GM10847 (cell line): Measurements from ENCODE around the gene ZBTB21.

Experiments used
- POLR2A ChIP-seq: IDR thresholded peaks from 2 replicates; pipeline ENCODE4 v1.6.1; 2011; ENCODE audit not compliant: insufficient read length; ENCODE audit errors: extremely low read depth

Gene ZBTB21

DNA sequence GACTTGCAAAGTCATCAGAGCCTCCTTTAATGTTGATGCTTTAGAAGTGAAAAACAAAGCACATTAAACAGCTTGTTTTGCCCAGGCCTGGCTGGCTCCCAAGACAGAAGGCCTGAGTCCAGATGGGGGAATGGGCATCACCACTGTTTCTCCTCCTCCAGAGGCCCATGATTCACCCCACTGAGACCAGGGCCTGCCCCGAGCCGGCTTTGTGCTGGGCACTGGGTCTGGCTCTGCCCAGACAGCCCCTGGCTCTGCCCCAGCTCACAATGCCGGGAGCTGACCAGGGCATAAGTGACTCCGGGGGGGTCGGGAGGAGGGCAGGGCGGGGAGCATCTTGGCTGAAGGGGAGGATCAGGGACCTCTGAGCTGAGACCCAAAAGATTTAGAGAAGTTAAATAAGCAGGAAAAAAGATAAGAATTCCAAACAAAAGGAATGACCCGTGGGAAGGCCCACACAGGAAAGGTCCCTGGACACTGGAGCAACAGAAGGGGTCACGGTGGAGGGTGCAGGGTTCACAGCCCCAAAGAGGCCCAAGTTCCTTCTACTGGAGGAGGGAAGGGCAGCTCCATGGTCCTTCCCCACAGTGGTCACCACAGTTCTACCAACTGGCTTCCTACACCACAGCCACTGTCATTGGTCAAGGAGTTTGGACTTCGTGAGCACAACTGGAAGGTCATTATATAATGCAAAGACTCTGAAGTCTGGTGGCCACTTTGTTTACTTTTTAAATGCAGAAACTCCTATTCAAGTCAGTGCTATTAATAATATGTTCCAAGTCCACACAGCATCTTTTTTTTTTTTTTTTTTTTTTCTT is 61.9 kb downstream of the ZBTB21 start:
- TF ChIP-seq POLR2A, result no peak

DNA sequence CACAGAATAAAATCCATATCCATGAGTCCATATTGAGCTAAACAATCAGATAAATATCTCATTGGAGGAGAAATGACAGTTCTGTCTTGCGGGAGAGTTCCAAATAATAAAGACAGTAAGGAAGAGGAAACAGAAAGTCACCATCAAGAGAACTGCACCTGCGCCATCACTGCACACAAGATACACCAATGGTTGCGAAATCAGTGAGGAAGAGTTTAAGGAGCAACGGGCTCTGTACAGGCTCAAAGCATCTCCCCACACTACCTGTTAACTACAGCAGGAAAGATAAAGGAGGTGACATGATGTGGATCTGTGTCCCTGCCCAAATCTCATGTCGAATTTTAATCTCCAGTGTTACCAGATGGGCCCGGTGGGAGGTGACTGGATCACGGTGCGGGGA is 64.2 kb downstream of the ZBTB21 start:
- no peak for TF ChIP-seq POLR2A

DNA sequence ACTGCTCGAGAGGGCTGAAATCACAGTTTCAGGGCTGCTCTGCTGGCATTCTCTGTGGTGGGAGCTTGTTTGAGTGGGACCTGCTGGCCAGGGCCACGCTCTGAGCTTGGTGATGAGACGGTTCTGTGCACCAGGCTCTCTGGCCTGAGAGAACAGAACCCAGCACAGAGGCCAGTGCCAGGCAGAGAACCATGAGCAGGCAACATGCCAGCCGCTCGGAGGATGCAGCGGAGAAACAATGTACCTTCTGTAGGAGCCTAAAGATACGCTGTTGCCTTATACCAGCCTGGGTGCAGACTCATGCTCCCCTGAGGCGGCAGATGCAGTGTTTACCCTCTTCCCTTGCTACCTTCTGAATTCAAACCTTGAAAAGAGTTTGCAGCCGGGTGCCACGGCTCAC is 66.3 kb downstream of the ZBTB21 start:
- no peak for TF ChIP-seq POLR2A

DNA sequence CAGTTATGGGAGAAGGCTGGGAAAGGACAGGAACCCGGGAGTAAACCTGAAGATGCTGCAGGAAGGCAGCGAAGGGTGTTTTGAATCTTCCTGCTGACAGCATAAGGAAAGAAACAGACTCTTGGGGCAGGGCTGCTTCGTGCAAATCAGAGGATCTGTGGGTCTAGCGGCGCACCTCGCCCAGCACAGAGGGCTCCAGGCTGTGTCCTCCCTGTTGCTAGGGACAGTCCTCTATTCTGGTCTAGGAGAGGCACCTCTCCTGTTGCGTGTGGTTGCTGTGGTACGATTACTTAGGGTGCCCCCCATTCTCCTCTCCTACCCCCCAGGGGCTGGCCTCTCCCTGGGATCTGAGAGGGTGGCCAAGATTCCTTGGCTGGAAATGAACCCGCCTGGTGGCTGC is 67.7 kb downstream of the ZBTB21 start:
- no peak for TF ChIP-seq POLR2A

DNA sequence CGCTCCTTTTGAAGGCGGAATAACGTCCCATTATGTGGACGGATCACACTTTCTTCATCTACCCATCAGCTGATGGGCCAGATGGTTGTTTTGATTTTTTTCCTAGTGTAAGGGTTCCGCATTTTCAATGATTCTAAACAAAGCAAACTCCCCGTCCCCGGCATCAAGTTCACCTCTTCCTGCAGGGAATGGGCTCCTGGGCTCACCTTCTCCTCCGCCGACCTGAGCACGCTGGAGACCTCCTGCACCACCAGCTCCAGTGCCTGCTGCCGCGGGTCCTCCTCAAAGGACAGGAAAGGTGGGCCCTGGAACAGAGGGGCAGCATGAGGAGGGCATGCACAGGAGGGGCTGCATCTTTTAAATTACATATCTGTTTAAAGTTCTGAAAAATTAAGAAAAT is 68.2 kb downstream of the ZBTB21 start:
- no peak for TF ChIP-seq POLR2A

DNA sequence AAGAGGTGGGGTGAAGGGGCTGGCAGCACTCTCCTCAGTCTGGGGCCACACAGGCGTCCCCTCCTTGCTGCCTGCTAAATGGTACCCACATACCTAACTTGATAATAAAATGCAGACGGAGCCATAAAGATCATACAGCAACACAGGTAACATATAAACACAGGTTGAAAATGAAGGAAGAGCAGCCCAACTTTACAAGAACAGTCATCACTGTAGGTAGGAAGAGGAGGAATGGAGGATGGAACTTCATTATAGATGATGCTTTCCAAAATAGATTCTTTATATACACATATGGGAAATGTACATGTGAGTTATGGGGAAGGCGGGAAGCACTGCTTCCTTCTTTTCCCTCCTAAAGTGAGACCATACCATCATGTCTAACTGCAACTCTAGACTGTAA is 69.7 kb downstream of the ZBTB21 start:
- no peak for TF ChIP-seq POLR2A

DNA sequence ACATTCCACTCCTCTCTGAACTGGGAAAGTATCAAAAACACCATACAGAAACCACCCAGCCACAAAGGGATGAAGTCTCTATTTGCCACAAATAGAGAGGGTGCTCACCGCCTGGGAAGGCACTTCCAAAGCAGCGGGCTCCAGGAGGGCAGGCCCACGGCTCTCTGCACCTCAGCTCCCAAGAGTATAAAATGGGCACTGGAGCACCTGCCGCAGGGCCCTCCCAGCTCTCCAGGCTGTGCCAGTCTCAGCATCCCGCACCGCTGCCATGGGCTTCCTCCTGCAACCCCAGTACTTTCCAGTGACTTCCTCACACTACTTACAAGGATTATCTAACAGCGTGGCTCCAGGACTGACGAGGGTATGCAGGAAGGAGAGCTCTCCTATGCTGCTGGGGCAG is 70.8 kb downstream of the ZBTB21 start:
- TF ChIP-seq POLR2A, result no peak
